HK-2 (cell line): ENCODE data around the gene IQCK.

Experiments used
- DNase-seq: peaks from one replicate; pipeline ENCODE4 v3.0.0-alpha.2; 2018; ENCODE audit not compliant: unreplicated experiment

The IQCK gene

GRCh38 chr16:19804538-19805323 lies 86.7 kb downstream of the IQCK start:
- no peak for DNase-seq

DNA sequence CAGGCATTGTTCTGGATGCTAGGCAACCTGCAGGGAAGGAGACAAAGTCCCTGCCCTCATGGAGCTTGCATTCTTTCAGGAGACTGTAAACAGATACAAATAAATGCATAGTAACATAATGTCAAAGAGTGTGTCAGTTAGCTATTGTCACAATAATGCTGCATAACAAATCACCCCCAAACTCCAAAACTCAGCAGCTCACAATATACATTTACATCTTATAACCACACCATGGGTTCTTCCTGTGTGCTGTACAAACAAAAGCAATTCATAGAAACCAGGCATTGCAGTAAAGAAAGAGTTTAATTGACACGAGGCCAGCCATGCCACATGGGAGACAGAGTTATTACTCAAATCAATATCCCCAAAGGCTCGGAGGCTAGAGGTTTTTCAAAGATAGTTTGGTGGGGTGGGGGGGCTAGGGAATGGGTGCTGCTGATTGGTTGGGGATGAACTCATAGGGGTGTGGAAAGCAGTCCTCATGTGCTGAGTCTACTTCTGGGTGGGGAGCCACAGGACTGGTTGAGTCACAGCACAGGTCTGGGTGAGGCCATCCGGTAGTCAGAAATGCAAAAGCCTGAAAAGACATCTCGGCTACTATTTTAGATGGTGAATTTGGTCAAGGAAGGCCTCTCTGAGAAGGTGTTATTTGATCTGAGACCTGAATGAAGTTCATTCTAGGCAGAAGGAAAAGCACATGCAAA lies 87.5 kb downstream of the IQCK start:
- DNase-seq: no peak

DNA sequence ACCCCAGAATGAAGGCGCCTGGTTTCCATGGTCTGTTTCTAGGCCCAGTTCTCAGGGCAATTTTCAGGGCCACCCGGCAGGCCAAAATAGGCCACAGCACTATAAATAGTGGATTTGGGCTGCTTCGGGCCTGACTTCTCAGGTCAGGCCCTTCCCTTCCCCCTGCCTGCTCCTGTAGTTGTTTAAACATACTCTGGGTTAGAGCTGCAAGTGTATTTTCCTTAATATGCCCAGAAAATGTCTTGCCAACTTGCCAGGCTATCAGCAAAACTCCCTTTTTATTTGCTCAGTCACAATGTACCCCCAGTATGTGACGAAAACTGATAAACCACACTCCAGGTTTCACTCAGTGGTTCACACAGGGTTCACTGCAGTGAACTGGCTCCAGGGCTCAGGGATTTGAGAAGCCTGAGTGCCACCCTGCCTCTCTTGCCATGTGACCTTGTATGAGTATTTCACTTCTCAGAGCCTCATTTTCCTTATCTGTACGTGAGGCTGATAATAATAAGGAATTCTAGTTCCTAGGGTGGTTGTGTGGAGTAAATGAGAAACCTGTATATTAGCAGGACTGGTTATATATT lies 90.1 kb downstream of the IQCK start:
- DNase-seq: peak; percentile 25

DNA sequence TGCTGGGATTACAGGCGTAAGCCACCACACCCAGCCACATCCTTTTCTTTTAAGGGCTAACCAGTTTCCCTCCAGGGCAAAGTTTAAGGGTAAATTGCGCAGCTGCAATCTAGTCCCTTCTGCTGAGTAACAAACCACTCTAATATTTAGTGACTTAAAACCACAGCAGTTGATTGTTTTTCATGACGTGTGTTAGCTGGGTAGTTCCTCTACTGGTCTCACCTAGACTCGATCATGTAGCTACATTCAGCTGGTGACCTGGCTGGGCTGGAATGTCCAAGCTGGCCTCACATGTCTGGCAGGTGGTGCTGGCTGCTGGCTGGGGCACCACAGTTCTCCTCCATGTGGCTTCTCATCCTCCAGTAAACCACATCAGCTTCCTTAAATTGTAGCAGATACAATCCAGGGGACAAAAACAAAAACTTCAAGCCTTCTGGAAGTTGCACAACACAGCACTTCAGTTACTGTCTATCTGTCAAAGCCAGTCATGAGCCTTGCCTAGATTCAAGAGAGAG lies 91.1 kb downstream of the IQCK start:
- DNase-seq: peak; percentile 58

- no peak for DNase-seq
These were observed 91.6 kb downstream of the IQCK start for GRCh38 chr16:19809693-19810092.

GRCh38 chr16:19810817-19811731 lies 93.0 kb downstream of the IQCK start:
- DNase-seq: peak; percentile 47

DNA sequence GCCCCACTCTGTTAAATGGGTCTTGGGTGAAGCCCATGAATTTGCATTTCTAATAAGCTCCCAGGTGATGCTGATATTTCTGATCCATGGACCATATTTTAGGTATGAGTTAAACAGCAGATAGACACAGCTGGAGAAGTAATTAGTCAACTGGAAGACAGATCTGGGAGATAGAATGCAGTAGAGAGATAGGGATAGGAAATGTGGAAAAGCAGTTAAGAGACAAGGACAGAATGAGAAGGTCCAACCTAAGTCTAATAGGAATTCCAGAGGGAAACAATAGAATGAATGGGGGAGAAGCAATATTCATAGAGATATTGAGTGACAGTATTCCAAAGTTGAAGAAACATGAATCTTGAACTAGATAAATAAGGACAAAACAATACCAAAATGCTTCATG lies 94.9 kb downstream of the IQCK start:
- DNase-seq: no peak

GRCh38 chr16:19815418-19815817 lies 97.3 kb downstream of the IQCK start:
- no peak for DNase-seq

DNA sequence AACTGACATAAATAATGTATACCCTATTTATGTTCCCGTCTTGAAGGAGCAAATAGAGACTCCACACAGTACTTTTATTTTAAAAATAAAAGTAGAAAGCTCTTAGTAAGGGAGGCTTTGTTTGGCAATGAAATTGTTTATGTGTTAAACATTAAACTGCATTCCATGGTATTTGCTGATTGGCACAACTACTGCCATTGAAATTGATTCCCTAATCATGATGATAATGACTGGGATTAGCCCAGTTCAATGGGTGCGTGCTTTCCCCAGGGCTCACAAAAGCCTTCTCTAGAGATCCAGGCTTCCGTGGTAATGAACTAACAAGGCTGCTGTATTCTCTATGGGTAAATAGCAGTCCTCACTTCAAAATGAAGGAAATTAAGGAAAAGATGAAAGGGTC lies 99.1 kb downstream of the IQCK start:
- no peak for DNase-seq

- DNase-seq: no peak
These were observed 99.8 kb downstream of the IQCK start for GRCh38 chr16:19817875-19818274.

DNA sequence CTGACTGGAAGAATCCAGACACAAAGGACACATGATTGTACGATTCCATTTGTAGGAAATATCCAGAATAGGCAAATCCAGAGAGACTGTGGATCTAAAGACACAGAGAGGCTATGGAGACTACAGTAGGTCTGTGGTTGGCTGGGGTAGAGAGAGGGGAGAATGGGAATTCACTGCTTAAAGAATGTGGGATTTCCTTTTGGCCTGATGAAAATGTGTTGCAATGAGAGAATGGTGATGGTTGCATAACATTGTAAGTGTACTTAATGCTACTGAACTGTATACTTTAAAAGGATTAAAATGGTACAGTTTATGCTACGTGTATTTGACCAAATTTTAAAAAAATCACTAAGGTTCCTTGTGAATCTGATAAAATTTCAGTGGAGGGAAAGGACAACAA lies 104.5 kb downstream of the IQCK start:
- no peak for DNase-seq

DNA sequence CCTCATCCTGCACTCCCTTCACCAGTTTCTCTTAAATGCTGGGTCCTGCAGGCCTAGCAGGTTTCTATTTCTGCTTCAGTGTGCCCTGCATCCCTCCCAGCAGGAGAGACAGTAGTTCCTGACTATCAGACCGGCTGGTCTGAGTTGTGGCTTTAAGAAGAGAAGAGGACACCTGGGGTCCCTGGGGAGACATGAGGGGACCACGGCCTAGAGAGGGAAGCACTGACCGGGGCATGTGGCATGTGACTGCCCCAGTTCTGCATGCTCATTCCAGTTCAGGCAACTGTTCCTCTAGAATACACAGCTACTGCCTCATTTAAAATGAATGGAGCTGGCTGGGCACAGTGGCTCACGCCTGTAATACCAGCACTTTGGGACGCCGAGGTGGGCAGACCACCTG lies 105.3 kb downstream of the IQCK start:
- no peak for DNase-seq

DNA sequence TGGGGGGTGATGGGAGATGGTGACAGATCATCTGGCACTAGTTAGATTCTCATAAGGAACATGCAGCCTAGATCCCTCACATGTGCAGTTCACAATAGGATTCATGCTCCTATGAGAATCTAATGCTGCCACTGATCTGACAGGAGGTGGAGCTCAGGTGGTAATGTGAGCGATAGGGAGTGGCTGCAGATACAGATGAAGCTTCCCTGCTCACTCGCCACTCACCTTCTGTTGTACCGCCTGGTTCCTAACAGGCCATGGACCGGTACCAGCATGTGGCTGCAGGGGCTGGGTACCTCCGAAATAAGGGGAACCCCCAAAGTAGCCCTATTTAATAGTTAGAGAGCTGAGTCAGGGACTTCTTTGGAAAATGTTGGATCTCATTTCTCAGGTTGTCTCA lies 106.1 kb downstream of the IQCK start:
- DNase-seq: no peak

DNA sequence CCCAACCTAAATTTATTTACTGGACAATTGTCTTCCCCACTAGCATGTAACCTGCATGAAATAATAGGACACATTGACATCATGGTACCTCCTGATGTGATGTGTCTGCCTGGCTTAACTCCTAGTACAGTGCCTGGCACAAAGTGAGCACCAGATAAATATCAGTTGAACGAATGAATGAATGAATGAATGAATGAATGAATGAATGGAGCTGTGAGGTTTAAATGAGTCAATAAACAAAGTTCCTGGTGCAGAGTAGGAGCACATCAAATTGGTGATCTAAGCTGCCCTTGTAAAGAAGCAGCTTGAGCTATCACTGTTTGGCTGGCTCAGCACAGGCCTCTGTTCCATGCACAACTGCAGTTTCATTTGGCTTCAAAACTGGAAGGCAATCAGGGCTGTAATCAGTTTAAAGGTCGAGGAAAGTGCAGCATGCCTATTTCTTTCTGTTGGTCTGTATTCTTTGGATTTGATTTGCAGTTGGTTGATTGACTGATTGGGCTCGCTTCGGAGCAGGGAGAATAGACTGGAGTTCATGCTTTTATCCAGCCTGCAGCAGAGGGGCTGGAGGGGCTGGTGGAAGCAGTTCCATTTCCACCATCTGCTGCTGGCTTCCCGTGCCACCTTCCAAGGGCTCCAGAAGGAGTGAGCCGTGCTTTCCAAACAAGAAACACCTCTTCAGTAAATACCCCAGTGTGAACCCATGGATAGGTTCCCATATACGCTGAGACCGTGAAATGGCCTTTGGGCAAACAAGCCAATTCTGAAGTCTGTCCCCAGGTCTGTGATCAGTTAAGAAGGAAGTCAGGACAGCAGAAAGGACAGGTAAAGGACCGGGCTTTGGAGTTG lies 112.0 kb downstream of the IQCK start:
- DNase-seq: no peak

- DNase-seq: no peak
These were observed 113.0 kb downstream of the IQCK start for GRCh38 chr16:19830902-19831560.

DNA sequence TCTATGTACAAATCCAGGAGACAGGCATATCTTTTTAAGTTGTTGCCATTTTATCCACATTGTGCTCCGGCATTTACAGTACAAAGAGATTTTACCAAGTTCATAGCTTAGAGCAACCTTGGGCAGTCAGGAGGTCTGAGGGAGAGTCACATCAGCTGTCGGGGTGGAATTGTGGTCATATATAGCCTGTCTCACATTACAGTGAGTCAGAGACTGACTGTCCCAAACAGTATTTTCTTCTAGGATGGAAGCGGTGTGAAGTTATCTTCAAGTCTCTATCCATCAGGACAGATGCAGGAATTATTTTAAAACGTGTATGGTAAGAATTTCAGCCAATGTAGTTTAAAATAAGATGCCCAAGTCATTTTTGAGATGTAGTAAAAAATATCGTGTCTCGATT lies 113.6 kb downstream of the IQCK start:
- DNase-seq: peak; percentile 18

GRCh38 chr16:19833176-19833575 lies 115.1 kb downstream of the IQCK start:
- no peak for DNase-seq

- DNase-seq: no peak
These were observed 115.5 kb downstream of the IQCK start for GRCh38 chr16:19833581-19833980.

DNA sequence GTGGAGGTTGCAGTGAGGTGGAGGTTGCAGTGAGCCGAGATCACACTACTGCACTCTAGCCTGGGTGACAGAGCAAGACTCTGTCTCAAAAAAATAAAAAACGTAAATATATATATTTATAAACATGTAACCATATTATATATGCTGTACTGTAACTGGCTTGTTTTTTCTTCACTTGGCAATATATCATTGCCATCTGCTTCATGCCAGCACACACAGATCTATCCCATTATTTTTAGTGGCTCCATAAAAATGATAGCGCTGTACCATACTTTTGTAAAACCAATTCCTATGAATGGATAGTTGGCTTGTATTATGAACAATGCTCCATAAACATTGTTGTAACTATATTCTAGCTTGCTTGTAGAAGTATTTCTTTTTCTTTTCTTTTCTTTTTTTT lies 117.1 kb downstream of the IQCK start:
- no peak for DNase-seq

DNA sequence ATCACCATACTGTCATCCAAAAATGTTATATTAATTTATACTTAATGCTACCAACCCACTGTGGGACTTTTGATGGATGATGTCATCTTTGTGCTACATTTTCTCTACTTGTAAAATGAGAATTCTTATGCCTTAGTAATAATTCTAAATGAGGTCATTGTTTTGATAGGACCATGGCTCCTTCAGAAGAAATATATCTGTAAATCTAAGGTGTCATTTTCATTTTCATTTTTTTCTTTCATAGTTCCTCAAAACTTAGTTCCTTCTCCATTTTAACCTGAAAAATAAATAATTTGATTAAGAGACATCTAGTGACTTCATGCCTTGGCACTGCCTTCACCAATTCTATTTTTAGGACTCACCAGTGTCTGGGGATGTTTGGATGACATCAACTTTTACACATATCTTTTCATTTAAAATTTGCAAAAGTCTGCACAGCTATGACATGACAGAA lies 117.9 kb downstream of the IQCK start:
- no peak for DNase-seq
